ENCODE measurements around the gene BTNL2.
A peak's percentile ranks its signal among the peaks of the same experiment; 100 is the strongest.

The BTNL2 gene

DNA sequence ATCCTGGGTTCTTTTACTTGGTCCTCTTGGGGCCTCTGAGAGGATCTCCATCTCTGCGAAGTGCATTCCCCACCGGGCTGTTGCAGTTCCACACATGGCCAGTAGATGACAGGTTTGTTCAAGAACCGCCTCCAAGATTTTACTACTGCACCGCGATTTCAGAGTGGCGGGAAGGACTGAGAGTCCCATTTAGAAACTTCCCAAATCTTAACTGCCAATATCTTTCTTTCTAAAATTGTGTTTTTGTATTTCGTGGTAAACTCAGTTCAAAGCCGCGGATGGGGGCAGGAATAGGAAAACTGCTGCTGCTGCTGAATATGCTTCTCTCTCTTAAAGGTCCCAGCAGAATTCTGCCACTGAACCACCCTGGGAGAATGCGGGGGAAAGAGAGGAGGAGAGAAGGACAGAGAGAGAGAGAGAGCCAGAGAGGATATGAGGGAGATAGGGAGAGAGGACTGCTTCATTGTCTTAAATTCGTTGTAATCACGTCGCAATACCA is 8.6 kb upstream of the BTNL2 start:
- DNase-seq (ENCODE audit: low spot score): peak; percentile 19

DNA sequence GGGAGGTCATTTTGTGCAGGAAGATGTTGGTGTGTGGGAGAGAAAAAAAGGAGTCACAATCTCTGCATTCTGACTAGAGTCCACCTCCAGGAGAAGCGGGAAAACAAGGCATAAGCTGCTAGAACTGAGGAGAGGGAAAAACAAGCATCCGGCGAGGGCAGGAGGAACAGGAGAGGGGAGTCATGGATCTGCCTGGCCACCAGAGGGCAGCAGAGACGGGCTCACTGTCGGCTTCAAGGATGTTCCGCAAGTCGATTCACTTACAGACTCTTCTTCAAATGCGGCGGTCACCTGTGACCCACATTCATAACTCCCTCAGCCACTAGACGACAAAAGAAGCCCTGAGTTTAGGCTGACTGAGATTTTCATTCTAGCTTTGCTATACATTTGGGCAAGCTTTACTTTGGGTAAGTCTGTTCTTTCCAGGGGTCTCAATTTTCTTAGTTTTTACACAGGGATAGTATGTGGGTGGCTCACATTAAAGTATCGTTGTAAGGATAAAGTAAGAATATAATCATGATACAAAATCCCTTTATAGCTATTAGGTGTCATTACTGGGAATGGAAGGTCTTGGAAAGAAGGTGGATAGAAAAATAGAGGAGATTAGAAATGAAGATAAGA is 6.6 kb upstream of the BTNL2 start:
- no peak for DNase-seq (ENCODE audit: low spot score)

DNA sequence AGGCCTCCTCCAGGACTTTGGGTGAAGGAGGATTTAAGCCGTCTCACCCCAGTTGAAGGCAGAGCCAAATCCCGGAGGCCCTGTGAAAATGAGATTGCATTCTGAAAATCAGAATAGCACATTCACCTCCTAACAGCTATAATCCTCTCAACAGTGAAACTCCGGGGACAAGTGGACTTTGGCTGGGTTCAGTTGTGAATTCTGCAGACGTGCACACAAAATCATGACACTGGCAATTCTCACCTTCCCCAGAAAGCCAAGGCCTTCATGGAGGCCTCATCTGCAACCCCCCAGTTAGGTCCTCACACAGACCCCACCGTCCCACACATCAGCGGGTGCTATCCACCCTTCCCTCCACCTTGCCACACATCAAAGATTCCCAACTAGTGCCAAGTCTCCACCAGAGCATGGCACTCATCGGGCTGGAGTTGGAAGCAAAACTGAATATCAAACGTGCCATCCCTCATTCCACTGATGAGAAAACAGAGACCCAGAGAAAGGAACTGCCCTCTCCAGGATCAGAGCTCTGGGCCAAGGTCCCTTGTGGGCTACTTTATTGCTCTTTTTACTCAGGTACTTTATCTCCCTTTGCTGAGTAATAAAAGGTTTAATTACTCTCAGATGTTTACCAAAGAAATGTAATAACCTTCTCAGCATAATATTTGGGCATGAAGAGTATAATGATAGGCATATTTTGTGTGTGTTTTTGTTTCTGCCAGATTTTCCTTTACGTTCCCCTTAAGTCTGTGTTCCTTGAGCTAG is 4.8 kb upstream of the BTNL2 start:
- no peak for DNase-seq (ENCODE audit: low spot score)

DNA sequence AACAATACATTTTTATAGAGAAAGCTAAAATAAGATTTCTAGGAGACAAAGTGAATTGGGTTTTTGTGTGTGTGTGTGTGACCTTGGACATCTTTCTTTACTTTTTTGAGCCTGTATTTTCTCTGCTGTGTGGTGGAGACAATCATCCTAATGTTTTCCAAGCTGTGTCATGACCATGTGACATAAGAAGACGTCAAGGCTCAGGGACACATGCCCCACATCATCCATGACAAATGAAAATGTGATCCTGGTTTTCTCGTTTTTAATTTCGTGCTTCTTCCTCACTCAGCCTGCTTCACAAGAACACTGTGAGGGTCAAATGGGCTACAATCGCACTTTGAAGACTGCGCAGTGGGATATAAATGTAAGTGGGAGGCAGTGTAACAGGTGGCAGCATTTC is 3.9 kb upstream of the BTNL2 start:
- DNase-seq (ENCODE audit: low spot score): no peak

DNA sequence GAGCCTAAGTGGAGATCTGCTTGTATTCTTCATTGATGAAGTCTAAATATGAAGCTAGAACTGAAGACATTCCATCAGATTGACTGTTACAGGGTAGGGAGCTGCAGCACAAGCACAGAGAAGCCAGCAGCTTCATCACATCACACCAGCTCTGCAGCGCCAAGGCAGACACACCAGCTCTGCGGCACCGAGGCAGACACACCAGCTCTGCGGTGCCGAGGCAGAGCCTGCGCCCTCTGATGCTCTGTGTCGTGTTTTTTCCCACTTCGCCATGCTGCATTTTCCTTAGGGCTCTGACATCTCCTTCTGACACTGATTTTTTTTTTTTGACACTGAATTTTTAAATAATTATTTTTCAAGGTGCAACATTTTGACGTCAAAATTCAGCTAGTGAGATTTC is 784 bp downstream of the BTNL2 start:
- no peak for DNase-seq (ENCODE audit: low spot score)

DNA sequence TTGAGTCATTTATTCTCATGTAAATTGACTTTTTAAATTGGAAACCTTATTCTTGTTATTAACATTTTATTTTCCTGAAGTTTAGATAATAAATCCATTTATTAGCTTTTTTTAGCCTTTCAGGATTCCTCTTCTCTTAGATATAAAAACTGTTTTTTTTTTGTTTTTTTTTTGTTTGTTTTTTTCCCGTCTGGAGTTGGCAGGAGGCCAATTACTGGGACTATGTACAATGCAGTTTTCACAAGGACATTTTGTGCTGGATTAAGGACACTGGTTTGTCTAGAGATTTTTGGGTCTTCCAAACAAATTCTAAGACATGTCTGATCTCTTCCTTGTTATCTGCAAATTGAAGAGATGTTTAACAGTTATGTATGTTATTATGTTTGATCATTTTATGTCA is 1.3 kb downstream of the BTNL2 start:
- DNase-seq (ENCODE audit: low spot score): no peak

DNA sequence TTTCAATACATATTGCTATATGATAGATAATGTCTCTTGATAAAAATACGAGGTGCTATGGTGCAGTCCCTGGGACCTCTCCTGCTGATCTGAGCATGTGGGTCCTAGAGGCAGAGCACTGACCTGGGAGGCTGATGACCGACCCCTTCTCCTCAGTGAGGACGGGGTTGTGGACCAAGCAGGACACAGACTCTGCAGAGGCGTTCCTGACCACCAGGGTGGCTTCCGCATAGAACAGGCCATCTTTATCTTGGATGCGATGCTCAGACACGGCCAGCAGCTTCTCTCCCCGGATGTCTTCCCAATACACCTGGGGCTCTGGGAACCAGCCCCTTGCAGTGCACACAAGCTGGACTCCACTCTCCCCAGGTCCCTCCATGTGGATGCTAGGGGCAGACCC is 4.2 kb downstream of the BTNL2 start:
- no peak for DNase-seq (ENCODE audit: low spot score)

DNA sequence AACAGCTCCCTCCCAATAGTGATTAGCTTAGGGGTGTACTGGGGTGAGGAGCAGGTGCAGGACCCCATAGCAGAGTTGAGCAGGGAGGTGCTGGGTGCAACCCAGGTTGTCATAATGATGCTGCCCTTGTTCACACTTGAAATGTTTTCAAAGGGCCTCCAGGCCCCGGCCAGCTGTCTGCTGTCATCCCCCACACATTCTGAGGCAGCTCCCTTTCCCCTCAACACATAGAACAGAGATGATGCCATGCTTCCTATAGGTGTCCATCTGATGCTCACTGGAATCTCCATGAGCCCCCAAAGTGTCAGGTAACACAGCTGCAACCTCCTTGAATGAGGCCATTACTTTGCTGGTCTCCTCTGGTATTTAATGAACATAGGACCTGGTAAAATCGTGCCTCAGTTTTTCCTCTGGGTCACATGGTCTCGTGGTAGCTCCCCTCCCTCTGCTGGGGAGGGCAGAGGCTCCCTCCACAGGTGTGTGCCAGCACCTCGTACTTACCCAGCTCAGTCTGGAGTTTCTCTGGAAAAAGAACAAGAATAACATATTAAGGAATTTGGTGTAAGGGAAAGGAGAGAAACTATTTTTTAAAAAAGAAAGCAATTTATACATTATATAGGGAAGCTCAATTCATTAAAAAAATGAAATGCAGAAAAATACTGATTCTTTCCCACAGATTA is 5.6 kb downstream of the BTNL2 start:
- no peak for DNase-seq (ENCODE audit: low spot score)

DNA sequence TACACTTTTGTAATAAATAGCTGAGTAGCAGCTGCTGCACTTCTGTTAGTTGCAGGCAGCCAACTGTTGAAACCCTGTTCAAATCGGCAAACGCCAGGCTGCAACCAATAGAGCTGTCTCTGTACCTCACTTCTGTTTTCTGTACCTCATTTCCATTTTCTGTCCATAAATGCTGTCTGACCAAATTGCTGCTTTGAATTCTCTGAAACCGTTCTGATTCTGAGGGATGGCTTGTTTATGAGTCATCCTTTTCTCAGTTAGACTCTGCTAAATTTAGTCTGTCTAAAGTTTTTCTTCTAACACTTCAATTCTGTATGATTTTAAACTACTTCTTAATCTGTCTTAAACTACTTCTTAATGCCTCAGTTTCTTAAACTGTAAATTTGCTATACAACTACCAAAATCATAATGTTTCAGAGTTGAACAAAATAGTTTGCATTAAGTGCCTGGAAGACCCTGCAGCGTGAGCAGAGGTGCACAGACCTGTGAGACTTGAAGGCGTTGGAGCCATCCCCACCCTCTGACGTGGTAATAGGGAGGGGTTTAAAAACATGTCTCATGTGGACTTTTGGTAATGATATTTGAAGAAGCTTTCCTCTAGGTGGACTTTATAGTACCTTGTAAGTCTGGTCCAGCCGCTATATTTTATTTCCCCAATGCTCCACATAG is 9.6 kb downstream of the BTNL2 start:
- no peak for DNase-seq (ENCODE audit: low spot score)

DNA sequence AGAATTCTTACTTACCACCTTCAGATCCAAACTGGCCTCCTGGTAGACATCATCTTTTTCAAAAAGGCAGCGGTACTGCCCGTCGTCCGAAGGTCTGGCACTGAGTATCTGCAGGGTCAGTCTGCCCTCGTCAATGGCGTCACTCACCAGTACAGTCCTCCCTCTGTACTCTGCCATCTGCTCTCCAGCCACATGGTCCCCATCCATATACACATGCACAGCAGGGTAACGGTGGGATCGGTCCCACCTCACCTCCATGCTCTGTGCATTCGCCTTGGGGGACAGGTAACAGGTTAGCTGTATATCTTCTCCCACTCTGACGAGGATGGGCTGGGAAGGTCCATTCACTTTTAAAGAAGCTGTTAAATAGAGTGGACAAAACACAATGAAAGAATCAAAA is 11.0 kb downstream of the BTNL2 start:
- no peak for DNase-seq (ENCODE audit: low spot score)

DNA sequence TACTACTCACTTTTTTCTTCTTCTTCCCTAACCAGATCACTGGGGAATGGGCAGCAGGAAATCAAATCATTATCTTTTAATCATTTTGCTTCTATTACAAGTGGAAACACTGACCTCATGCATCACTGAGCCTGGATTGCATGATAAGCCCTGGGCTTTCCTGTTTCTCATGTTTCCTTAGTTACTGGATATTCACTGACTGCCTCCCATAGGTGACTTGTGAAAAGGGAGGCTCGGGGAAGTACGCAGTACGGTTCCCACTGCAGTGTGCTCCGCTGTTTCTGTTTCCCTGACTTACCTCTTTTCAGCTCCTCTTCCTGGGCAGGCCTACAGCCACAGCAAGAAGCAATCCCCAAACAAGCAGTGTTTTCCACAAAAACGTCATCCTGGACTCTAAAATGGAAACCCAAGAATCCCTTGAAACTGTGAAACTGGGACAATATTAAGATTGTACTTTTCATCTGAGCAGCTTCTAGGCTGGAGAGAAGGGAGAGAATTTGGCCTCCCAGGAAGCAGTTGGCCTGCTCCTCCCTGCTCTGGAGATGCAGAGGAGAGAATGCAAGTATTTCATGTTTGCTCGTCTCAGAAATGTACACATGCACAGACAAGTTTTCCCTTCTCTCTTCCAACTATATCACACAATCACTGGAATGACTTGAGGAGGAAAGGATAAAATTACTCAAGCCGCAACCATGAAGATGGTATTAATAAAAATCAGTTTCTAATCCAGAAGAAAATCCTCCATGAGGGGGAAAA is 13.1 kb downstream of the BTNL2 start:
- DNase-seq (ENCODE audit: low spot score): no peak

DNA sequence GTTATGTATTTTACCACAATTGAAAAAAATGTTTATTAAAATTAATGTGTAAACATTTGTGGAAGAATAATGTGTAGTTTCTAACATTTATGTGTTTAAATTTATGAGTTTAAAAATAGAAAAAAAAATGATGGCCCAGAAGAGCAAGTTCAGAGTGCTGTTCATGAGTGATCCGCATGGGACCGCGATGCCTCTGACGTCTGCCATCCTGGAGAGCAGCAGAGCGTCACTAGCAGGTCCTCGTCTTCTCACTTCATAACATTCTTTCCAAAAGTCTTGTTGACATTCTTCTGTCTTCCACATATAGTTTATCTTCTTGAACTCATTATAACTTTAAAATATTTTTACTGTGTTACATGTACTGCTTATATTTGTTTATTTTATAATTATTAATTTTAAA is 15.5 kb downstream of the BTNL2 start:
- no peak for DNase-seq (ENCODE audit: low spot score)

DNA sequence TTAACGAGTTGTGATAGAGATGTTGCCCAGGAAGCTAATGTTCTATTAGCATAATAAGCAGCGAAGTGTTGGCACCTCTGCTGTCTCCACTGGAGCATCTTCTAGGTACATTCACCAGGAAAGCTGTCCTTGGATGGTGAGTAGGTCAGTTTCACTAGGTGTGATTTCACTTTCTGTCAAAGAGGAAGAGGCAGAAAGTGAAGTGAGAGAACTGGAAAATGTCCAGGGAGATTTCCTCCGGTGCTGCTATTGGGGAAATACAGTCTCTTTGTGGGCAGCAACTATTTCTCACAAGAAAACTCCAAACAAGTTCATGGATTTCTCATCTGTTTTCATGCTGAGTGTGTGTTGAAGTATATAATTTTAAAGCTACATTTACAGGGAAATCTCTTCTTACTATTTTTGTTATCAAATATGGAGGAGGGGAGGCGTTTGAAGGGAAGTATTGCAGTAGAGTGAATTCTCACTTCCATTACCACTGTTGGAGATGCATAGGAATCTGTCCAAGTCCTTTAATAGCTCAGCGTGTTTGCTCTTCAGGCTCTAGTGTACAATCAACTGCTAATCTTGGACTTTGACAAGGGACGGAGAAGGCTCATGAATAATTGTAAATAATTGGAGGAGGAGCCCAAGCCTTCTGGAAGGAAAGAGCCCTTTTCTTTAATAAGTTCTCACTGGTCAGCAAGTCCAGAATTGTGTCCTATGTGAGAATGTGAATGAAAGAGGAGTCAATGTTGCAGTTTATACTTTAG is 19.2 kb downstream of the BTNL2 start:
- DNase-seq (ENCODE audit: low spot score): no peak

DNA sequence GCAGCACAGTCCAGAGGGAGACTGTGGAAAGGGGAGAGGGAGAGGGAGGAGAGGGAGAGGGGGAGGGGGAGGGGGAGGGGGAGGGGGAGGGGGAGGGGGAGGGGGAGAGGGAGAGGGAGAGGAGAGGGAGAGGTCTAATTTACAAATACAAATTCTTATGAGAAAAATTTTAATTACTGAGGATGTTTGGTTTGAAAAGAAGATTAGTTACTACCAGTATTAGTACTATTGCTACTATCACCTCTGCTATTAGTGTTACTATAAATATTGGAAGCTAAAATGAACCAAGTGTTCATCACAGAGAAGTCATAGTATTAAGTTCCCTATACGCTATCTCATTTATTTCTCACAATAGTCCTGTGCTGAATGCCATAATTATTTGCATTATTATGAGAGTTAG is 20.9 kb downstream of the BTNL2 start:
- no peak for DNase-seq (ENCODE audit: low spot score)

DNA sequence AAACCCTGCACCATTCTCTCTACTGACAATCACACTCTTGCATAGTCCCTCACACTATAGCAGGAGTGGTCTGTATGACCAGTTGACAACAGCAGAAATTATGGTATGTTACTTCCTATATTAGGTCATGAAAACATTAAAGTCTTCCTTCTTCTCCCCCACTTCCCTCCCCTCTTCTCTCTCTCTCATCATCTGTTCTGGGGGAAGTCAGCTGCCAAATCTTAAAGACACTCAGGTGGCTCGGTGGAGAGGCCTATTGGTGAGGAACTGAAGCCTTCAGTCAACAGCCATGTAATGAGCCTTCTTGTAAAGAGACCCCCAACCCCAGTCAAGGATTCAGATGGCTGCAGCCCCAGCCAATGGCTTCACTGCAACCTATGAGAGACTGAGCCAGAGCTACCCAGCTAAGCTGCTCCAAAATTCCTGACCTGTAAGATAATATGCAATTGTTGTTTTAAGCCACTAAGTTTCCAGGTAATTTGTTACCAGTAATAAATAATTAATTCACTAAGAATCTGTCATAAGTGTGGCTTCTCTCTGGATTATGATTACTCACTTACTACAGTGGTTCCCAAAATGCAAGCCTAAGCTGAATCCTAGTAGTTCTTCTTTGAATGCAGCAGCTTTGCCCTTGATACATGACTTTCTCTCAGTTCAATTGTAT is 24.1 kb downstream of the BTNL2 start:
- DNase-seq (ENCODE audit: low spot score): no peak

DNA sequence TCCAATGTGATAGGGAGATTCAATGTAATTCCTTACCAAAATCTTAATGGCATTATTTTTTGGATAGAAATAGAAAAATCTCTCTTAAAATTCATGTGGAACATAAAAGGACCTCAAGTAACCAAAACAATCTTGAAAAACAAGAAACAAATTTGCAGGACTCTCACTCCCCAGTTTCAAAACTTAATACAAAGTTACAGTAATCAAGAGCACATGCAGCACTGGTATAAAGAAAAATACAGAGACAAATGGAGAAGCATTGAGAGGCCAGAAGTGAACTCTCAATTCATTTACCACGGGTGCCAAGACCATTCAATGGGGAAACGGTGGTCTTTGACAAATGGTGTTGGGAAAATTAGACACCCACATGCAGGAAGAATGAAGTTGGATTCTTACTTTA is 27.4 kb downstream of the BTNL2 start:
- no peak for DNase-seq (ENCODE audit: low spot score)

DNA sequence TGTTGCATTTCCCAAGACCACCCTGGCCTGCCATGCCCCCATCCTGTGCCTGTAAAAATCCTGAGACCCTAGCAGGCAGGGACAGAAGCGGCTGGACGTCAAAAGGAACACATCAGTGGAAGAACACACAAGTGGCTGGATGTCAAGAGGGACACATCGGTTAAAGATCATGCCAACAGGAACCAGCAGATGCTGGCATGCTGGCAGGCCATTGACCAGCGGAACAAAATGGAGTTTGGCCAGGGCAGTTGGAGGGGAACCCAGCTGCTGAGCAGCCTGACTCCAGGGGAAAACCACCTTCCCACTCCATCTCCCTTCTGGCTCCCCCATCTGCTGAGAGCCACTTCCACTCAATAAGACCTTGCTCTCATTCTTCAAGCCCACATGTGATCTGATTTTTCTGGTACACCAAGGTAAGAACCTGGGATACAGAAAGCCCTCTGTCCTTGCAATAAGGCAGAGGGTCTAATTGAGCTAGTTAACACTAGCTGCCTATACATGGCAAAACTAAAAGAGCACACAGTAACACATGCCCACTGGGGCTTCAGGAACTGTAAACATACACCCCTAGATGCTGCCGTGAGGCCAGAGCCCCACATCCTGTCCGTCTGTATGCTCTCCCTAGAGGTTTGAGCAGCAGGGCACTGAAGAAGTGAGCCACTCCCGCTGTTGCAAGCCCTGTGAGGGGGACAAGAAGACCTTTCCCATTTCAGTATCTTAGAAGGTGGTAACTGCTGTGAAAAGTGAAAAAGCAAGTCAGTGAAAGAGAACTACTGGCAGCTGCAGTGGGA is 31.0 kb downstream of the BTNL2 start:
- DNase-seq (ENCODE audit: low spot score): no peak

DNA sequence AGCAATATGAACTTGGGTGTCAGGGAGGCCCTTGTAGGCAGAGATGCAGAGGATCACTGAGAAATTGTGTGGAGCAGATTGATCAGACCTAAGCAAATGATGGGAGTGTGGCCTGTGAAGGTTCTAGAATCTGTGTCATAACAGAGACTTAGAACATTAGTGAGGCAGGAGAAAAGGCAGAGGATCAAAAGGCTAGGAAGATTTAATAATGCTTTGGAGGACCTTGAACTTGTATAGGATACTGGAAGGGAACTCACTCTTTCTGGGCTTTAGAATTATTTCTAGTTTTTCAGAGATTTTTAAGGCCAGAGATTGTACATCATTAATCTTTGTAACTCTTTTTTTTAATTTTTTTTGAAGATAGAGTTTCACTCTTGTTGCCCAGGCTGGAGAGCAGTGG is 35.2 kb downstream of the BTNL2 start, which contains the start of gene TSBP1:
Gene TSBP1, minus strand, starts transcription at position 101 of the 400 bp plus-strand sequence. CDS start 197 bp downstream, outside the sequence.
- no peak for DNase-seq (ENCODE audit: low spot score)

DNA sequence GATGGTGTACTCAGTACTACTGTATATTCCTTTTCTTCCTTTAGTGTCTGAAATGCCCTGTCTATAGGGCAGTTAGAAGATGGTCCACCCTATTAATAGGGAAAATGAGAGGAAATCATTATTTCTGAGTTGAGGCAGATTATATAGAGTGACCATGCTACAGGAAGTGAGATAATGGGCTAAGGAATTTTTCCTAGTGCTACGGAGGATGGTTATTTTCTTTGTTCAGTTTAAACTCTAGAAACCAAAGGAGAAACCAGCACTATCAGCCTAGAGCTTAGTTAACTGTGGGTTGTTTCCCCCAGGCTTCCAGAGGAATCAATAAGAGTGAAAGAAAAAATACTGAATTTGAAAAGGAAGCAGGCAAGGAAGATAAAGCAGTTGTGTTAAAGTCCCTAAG is 35.8 kb downstream of the BTNL2 start:
- no peak for DNase-seq (ENCODE audit: low spot score)

DNA sequence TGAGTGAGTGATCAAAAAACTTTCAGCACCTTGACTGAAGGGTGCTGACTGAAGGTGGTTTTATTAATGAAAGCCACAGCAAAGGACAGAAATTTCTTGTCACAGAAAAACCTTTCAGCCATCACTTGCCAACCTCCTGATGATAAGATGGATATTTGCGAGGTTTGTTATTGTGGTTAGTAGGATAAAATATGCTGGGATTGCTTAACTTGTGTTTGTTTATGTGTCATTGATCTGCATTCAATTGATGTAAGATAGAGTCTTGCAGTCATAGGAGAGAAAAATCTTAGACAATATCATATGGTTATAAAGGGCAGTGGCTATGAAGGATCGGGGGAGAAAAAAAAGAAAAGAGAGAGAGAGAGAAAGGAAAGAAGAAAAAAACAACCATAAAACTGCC is 36.5 kb downstream of the BTNL2 start:
- no peak for DNase-seq (ENCODE audit: low spot score)
